ENCODE data around the gene CACNG6.

- TF ChIP-seq CTCF (conservative IDR thresholded peaks at IDR 0.05; ENCODE audit: low read depth, low read length) (no peak), EZH2 (IDR thresholded peaks at IDR 0.05; ENCODE audit: borderline replicate concordance, low read depth, low read length, poor library complexity, severe bottlenecking) (no peak)
These were observed 10.7 kb upstream of the CACNG6 start for GRCh38 chr19:53980539-53981375.
